ENCODE data around the gene KMT2C.

KMT2C gene

DNA sequence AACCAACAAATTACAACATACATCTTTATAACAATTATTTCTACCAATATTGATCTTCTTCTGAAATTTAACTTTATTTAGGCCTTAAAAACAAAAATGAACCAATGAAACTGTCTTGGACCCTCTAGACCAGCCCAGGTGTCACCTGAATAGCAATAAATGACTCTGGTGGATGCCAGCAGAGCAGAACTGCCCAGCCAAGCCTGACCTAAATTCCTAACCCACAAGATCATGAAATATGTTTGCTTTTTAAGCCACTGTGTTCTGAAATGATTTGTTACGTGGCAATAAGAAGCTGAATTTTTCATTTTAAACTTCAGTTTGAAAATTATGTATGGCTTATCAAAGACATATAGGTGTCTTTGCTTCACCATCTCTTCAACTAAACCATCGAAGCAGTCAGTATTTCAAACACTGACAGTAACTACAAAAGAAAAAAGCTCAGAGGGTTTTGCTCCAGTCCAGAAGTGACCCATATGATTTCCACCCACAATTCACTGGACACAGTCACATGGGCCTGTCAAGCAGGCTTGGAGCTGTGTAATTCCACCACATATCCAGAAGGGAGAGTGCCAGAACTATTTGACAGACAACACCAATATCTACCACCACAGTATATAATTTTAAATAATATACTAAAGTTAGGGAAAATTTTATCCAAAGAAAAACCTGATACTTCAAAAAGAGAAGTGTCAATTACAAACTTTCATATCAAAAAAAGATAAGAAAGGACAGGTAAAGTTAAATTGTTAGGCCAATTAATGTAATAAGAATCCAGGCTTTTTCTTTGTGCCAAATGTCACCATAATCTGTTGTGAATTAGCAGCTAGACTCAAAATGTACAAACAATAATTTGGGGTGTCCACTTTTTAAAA, 94.5 kb downstream of the KMT2C start:
- 0 out of 2 replicates have a peak, but pooled peaks have one; percentile 30 for TF ChIP-seq FOXM1 (IDR thresholded peaks at IDR 0.05; ENCODE audit: borderline replicate concordance, low read depth)
- peak; percentile 51 for TF ChIP-seq TEAD4 (IDR thresholded peaks at IDR 0.05)
- TF ChIP-seq YY1 (IDR thresholded peaks at IDR 0.05; ENCODE audit: low read depth), result no peak
- peak; percentile 64; the same call in 1 of the 2 replicates for TF ChIP-seq TCF12 (IDR thresholded peaks at IDR 0.05; ENCODE audit: low read depth)
- TF ChIP-seq RAD21 (IDR thresholded peaks at IDR 0.05; ENCODE audit: low read depth), result peak; percentile 73
- 0 out of 2 replicates have a peak, but pooled peaks have one; percentile 15 for TF ChIP-seq CEBPB (IDR thresholded peaks at IDR 0.05)
- TF ChIP-seq NFIC (IDR thresholded peaks at IDR 0.05), result no peak
- TF ChIP-seq, protein P1, sequence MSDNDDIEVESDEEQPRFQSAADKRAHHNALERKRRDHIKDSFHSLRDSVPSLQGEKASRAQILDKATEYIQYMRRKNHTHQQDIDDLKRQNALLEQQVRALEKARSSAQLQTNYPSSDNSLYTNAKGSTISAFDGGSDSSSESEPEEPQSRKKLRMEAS (IDR thresholded peaks at IDR 0.05), result peak; percentile 49
- TF ChIP-seq, protein P2, sequence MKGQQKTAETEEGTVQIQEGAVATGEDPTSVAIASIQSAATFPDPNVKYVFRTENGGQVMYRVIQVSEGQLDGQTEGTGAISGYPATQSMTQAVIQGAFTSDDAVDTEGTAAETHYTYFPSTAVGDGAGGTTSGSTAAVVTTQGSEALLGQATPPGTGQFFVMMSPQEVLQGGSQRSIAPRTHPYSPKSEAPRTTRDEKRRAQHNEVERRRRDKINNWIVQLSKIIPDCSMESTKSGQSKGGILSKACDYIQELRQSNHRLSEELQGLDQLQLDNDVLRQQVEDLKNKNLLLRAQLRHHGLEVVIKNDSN (IDR thresholded peaks at IDR 0.05), result peak; percentile 93
- no peak for TF ChIP-seq ZBTB7A (IDR thresholded peaks at IDR 0.05; ENCODE audit: low read depth)
- TF ChIP-seq EP300 (IDR thresholded peaks at IDR 0.05; ENCODE audit: borderline replicate concordance), result 0 out of 2 replicates have a peak, but pooled peaks have one; percentile 21
- TF ChIP-seq TAF1 (IDR thresholded peaks at IDR 0.05; ENCODE audit: low read depth), result no peak

DNA sequence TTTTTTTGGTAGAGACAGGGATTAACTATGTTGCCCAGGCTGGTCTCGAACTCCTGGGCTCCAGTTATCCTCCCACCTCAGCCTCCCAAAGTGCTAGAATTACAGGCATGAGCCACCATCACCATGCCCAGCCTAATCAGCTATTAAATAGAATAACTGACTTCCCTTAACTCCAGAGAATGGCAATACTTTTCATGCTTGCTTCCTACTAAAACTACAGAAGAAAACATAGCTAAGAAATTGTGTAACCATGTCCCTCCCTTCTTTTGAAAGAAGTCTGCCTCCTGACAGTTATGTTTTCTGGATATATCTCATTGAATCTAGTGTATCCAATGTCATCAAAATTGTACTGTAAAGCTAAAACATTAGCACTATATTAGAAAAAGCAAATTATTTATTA, 95.6 kb downstream of the KMT2C start:
- TF ChIP-seq, protein P3, sequence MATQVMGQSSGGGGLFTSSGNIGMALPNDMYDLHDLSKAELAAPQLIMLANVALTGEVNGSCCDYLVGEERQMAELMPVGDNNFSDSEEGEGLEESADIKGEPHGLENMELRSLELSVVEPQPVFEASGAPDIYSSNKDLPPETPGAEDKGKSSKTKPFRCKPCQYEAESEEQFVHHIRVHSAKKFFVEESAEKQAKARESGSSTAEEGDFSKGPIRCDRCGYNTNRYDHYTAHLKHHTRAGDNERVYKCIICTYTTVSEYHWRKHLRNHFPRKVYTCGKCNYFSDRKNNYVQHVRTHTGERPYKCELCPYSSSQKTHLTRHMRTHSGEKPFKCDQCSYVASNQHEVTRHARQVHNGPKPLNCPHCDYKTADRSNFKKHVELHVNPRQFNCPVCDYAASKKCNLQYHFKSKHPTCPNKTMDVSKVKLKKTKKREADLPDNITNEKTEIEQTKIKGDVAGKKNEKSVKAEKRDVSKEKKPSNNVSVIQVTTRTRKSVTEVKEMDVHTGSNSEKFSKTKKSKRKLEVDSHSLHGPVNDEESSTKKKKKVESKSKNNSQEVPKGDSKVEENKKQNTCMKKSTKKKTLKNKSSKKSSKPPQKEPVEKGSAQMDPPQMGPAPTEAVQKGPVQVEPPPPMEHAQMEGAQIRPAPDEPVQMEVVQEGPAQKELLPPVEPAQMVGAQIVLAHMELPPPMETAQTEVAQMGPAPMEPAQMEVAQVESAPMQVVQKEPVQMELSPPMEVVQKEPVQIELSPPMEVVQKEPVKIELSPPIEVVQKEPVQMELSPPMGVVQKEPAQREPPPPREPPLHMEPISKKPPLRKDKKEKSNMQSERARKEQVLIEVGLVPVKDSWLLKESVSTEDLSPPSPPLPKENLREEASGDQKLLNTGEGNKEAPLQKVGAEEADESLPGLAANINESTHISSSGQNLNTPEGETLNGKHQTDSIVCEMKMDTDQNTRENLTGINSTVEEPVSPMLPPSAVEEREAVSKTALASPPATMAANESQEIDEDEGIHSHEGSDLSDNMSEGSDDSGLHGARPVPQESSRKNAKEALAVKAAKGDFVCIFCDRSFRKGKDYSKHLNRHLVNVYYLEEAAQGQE (IDR thresholded peaks at IDR 0.05; ENCODE audit: low read depth), result no peak
- TF ChIP-seq, protein P1 (IDR thresholded peaks at IDR 0.05), result no peak
- no peak for TF ChIP-seq TAF1 (IDR thresholded peaks at IDR 0.05; ENCODE audit: low read depth)
- no peak for TF ChIP-seq EP300 (IDR thresholded peaks at IDR 0.05; ENCODE audit: borderline replicate concordance)
- no peak for TF ChIP-seq YY1 (IDR thresholded peaks at IDR 0.05; ENCODE audit: low read depth)
- TF ChIP-seq FOXM1 (IDR thresholded peaks at IDR 0.05; ENCODE audit: borderline replicate concordance, low read depth), result no peak

DNA sequence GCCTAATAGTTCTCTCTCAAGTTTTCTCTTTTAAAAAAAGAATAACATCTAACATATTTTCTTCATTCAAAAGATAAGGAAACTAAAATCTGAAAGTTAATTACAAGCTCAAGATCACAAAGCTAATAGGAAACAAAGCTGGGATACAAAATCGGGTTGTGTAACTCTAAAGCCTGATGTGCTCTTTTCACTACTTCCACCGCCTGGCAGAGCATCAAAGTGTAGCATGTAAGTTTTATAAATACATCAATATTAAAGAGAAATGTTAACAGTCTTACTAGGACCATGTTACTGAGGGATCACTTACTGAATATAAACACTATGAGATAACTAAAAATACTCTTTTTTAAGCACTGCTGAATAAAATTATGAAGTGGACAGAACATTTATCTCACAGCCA, 97.2 kb downstream of the KMT2C start:
- TF ChIP-seq TEAD4 (IDR thresholded peaks at IDR 0.05) (no peak), EGR1 (IDR thresholded peaks at IDR 0.05) (no peak), TCF12 (IDR thresholded peaks at IDR 0.05; ENCODE audit: low read depth) (no peak), TAF1 (IDR thresholded peaks at IDR 0.05; ENCODE audit: low read depth) (no peak), RAD21 (IDR thresholded peaks at IDR 0.05; ENCODE audit: low read depth) (no peak), CREB1 (IDR thresholded peaks at IDR 0.05; ENCODE audit: low read depth) (no peak), CEBPB (IDR thresholded peaks at IDR 0.05) (no peak), ZBTB7A (IDR thresholded peaks at IDR 0.05; ENCODE audit: low read depth) (no peak), FOXM1 (IDR thresholded peaks at IDR 0.05; ENCODE audit: borderline replicate concordance, low read depth) (no peak), YY1 (IDR thresholded peaks at IDR 0.05; ENCODE audit: low read depth) (no peak), EP300 (IDR thresholded peaks at IDR 0.05; ENCODE audit: borderline replicate concordance) (no peak), NFIC (IDR thresholded peaks at IDR 0.05) (no peak)
- TF ChIP-seq, protein P3 (IDR thresholded peaks at IDR 0.05; ENCODE audit: low read depth), result no peak
- TF ChIP-seq, protein P1 (IDR thresholded peaks at IDR 0.05), result no peak
- TF ChIP-seq, protein P2 (IDR thresholded peaks at IDR 0.05), result no peak

DNA sequence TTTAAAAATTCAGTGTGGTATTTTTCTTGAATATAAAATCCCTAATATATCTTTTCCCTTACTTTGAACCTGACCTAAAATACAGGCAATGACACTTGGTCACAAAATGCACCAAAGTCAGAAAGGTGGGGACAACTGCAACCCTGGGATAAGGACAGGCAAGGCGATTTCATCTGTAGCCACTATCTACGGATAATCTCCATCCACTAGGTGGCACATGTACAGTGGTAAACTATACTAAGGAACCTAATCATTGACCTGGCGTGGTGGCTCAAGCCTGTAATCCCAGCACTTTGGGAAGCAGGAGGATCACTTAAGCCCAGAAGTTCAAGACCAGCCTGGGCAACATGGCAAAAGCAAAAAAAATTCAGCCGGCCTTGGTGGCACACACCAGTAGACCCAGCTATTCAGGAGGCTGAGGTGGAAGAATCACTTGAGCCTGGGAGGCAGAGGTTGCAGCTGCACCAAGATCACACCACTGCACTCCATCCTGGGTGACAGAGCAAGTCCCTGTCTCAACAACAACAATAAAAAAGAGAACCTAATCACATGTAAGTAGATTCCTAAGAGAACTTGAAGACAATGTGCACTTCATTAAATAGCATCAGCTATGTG, 98.9 kb downstream of the KMT2C start:
- TF ChIP-seq RAD21 (IDR thresholded peaks at IDR 0.05; ENCODE audit: low read depth), result peak; percentile 64
- TF ChIP-seq CREB1 (IDR thresholded peaks at IDR 0.05; ENCODE audit: low read depth), result no peak

DNA sequence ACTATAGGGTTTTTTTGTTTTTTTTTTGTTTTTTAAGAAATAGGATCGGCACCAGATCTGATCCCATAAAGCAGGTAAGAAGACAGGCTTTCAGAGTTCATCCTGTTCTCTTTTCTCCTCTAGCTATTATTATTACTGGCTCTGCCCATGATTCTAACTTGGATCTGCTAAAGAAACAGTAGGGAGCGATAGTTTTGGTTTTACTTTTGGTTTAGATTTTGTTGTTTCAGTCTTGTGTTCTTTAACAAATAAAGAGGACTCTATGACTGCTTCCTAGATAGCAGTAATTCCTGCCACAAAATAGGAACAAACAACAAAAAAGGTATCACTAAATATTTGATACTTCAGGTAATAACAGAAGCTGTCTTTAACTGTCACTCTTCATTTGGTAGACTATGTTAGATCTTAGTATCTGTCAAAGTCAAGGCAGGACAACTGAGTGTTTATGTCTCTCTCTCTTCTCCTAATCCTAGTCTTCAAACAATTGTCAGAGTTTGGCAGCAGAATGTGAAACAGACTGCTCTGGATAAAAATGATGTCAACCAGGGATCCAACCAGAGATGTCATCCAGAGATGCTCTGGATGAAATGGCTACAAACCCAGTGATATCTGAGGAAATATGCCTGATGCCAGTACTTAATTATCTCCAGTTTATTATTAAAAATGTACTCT, 99.8 kb downstream of the KMT2C start:
- TF ChIP-seq CEBPB (IDR thresholded peaks at IDR 0.05) (no peak), YY1 (IDR thresholded peaks at IDR 0.05; ENCODE audit: low read depth) (no peak), NFIC (IDR thresholded peaks at IDR 0.05) (no peak), RAD21 (IDR thresholded peaks at IDR 0.05; ENCODE audit: low read depth) (no peak), TEAD4 (IDR thresholded peaks at IDR 0.05) (no peak), EGR1 (IDR thresholded peaks at IDR 0.05) (no peak)
- TF ChIP-seq, protein P2 (IDR thresholded peaks at IDR 0.05), result no peak
- TF ChIP-seq, protein P1 (IDR thresholded peaks at IDR 0.05), result no peak
